Body of pancreas (tissue), 4 donors: Measurements from ENCODE around the gene RAP1A.

Experiments used
- POLR2A ChIP-seq, 3 donors: fragments of 450-650 bp; IDR thresholded peaks; one replicate each; pipeline ENCODE4 v1.6.1; 2016; ENCODE audit warnings: antibody characterized with exemption in 3 of 3, mild to moderate bottlenecking in 2 of 3
- TF ChIP-seq, protein P1 (sequence below), 7 experiments: fragments of 450-650 bp in 4 of 7; fragments of 200-600 bp in 3 of 7; sonication (generic) in 3 of 7; IDR thresholded peaks; one replicate each; pipeline ENCODE4 v1.5.1; 2016 to 2019; ENCODE audit warnings: antibody characterized with exemption in 7 of 7

DNA sequence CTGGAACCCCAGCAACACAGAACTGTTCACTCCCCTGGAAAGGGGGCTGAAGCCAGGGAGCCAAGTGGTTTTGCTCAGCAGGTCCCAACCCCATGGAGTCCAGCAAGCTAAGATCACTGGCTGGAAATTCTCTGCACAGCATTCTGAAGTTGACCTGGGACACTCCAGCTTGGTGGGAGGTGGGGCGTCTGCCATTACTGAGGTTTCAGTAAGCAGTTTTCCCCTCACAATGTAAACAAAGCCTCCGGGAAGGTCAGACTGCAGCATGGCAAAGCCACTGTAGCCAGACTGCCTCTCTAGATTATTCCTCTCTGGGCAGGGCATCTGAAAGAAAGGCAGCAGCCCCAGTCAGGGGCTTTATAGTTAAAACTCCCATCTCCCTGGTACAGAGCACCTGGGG is 60.0 kb downstream of the RAP1A start:
- TF ChIP-seq POLR2A (IDR thresholded peaks at IDR 0.05), result no peak
- TF ChIP-seq, protein P1, sequence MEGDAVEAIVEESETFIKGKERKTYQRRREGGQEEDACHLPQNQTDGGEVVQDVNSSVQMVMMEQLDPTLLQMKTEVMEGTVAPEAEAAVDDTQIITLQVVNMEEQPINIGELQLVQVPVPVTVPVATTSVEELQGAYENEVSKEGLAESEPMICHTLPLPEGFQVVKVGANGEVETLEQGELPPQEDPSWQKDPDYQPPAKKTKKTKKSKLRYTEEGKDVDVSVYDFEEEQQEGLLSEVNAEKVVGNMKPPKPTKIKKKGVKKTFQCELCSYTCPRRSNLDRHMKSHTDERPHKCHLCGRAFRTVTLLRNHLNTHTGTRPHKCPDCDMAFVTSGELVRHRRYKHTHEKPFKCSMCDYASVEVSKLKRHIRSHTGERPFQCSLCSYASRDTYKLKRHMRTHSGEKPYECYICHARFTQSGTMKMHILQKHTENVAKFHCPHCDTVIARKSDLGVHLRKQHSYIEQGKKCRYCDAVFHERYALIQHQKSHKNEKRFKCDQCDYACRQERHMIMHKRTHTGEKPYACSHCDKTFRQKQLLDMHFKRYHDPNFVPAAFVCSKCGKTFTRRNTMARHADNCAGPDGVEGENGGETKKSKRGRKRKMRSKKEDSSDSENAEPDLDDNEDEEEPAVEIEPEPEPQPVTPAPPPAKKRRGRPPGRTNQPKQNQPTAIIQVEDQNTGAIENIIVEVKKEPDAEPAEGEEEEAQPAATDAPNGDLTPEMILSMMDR (IDR thresholded peaks at IDR 0.05), result no peak
